ENCODE results near the gene BHLHE23. TPM values are rescaled to one million over a fixed set of nuclear protein-coding genes. Genes with fewer than 3 reads are reported as not detected.
"Not testable (repeated sequence)": the region's sequence is repeated elsewhere in the genome, so short reads cannot be mapped to it uniquely, and the experiment has no call there.

The BHLHE23 gene
- polyA plus RNA-seq, 4 donors: not detected

DNA sequence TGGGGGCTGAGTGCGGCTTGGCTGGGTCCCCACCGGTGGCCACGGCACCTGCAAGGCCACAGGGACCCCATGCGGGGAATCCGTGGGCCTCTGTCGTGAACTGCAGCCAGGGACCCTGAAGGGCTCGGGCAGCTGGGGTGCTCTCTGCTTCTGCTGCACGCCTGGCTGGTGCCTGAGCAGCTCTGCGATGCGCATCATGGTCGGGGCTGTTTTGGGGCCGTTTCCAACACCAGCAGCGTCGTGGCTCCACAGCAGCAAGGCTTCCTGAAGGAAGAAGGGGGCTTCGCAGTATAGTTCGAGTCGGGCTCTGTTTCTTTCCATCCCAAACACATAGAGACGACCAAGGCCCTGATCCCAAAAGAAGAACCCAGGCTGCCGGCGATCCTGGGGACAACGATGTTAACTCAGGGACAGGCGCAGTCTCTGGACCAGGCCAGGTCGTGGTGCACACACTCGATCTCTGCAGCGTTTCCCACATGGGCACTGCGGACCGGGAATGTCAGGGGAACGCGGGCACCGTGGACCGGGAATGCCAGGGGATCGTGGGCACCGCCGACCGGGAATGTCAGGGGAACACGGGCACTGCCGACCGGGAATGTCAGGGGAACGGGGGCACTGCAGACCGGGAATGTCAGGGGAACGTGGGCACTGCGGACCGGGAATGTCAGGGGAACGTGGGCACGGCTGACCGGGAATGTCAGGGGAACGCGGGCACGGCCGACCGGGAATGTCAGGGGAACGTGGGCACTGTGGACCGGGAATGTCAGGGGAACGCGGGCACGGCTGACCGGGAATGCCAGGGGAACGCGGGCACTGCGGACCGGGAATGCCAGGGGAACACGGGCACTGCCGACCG, 36.8 kb upstream of the BHLHE23 start:
- no peak for DNase-seq (ENCODE audit: low read depth in 4 of 4, low spot score in 3 of 4)

GRCh38 chr20:63042448-63043071, 35.8 kb upstream of the BHLHE23 start:
- DNase-seq (ENCODE audit: low read depth in 4 of 4, low spot score in 3 of 4): no peak

GRCh38 chr20:63041776-63042175, 35.0 kb upstream of the BHLHE23 start:
- no peak for DNase-seq (ENCODE audit: low read depth in 4 of 4, low spot score in 3 of 4)

DNA sequence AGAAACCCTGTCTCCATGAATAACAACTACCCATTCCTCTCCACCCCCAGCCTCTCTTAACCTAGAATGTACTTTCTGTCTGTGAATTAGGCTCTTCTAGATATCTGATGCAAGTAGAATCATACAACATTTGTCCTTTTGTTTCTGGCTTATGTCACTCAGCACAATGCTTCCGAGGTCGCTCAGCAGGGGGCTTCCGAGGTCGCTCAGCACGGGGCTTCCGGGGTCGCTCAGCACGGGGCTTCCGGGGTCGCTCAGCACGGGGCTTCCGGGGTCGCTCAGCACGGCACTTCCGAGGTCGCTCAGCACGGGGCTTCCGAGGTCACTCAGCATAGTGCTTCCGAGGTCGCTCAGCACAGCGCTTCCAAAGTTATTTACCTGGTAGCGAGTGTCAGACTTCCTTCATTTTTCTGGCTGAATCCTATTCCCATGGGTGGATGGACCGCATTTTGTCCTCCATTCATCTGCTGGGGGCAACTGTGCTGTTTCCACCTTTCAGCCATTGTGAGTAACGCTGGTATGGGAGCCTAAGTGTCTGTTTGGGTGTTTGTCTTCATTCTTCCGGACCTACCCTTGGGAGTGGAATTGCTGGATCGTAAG, 31.0 kb upstream of the BHLHE23 start:
- DNase-seq (ENCODE audit: low read depth in 4 of 4, low spot score in 3 of 4): no peak

DNA sequence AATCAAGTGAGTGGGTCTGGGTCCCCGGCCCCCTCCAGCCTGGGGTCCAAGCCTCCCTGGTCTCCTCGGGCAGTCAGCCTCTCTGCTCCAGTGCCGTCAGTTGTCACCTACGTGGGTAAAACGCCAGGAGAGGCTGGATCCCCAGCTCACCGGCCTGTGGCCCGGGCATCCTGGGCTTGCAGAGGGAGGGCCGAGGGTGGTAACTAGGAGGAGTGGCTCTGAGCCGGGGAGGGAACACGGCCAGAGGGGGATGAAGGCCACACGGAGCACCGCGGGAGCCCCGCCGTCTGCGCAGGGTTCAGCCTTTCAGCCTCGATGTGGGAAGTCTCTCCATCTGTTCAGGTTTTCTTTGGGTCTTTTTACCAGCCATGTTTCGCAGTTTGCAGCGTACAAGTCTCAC, 29.5 kb upstream of the BHLHE23 start:
- no peak for DNase-seq (ENCODE audit: low read depth in 4 of 4, low spot score in 3 of 4)

GRCh38 chr20:63035603-63036185, 28.9 kb upstream of the BHLHE23 start:
- no peak for DNase-seq (ENCODE audit: low read depth in 4 of 4, low spot score in 3 of 4)

GRCh38 chr20:63034710-63035602, 28.2 kb upstream of the BHLHE23 start:
- not testable (repeated sequence) for DNase-seq (ENCODE audit: low read depth in 4 of 4, low spot score in 3 of 4)

- no peak for DNase-seq (ENCODE audit: low read depth in 4 of 4, low spot score in 3 of 4)
Measured at GRCh38 chr20:63033794-63034709, 27.3 kb upstream of the BHLHE23 start.

- DNase-seq (ENCODE audit: low read depth in 4 of 4, low spot score in 3 of 4): no peak
Measured at GRCh38 chr20:63032861-63033793, 26.4 kb upstream of the BHLHE23 start.

GRCh38 chr20:63032026-63032800, 25.4 kb upstream of the BHLHE23 start:
- no peak for DNase-seq (ENCODE audit: low read depth in 4 of 4, low spot score in 3 of 4)

GRCh38 chr20:63031251-63032014, 24.7 kb upstream of the BHLHE23 start:
- DNase-seq (ENCODE audit: low read depth in 4 of 4, low spot score in 3 of 4): no peak

DNA sequence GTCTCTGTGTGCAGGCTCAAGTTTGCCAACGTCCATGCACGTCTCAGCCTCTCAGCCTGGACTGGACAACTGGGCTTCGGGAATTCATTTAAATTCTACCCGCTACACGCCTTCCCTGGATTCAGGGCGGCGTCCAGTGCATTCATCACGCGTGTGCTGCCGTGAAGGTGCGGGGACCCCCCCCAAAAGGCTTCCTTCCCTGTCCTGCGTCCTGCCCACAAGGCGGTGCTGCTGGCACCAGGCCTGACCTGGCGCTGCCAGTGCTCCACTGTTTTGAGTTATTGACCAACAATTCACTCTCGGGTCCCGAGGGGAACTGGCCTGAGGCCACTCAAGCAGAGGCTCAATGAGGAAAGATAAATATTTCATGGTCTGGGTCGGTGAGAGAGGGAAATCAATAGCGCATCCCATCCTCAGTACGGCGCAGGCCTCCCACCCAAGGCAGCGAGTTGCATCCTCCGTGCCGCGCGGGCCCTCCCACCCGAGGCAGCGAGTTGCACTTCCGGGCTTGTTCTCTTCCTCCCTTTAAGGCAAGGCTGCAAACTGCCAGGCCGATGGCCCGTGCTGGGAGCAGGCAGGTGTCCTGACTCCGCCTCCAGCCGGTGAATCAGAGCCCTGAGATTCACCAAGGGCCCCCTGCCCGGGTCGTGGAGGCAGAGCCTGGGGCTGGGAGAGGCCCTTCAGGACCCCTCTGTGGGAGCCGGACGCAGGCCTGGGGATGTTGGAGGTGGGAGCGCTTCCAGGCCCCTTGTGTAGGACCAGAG, 22.8 kb upstream of the BHLHE23 start:
- no peak for DNase-seq (ENCODE audit: low read depth in 4 of 4, low spot score in 3 of 4)

DNA sequence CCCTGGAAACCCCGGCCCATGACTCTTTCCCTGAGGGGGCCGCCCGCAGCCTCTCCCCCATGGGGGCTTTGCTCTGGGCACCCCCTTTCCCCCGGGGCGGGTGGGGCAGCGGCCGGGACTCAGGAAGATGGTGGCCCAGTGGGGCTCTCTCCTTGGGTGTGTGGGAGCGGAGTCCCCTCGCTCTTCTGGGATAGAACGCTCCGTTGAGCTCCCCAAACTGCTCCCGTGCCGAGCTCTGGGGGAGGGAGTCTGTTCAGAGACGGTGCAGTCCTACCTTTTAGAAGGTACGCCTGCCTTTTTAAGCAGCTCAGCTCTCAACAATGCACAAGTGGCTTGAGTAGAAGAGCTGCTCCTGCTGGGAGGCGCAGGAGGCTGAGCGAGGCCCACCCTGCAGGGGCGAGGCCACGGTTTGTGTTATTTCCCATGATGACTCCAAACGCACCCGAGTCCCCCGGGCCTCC, 21.7 kb upstream of the BHLHE23 start:
- no peak for DNase-seq (ENCODE audit: low read depth in 4 of 4, low spot score in 3 of 4)

DNA sequence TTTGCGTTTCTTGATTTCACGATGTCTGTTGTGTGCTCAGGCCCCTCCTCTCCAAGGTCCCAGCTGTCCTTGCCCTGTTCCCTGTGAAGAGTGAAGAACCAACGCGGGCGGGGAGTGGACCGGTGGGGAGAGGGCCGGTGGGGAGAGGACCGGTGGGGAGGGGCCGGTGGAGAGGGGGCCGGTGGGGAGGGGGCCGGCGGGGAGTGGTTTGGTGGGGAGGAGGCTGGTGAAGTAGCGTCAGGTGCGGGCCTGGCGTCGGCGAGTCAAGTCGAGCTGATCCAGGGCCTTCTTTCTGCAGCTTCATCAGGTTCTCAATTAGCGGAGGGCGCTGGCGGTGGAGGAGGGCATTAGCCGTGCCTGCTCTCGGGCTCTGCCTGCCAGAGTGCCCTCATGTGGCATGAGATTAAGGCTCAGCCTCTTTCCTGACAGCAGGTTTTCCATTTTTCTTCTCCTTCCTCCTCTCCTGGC, 21.2 kb upstream of the BHLHE23 start:
- no peak for DNase-seq (ENCODE audit: low read depth in 4 of 4, low spot score in 3 of 4)

DNA sequence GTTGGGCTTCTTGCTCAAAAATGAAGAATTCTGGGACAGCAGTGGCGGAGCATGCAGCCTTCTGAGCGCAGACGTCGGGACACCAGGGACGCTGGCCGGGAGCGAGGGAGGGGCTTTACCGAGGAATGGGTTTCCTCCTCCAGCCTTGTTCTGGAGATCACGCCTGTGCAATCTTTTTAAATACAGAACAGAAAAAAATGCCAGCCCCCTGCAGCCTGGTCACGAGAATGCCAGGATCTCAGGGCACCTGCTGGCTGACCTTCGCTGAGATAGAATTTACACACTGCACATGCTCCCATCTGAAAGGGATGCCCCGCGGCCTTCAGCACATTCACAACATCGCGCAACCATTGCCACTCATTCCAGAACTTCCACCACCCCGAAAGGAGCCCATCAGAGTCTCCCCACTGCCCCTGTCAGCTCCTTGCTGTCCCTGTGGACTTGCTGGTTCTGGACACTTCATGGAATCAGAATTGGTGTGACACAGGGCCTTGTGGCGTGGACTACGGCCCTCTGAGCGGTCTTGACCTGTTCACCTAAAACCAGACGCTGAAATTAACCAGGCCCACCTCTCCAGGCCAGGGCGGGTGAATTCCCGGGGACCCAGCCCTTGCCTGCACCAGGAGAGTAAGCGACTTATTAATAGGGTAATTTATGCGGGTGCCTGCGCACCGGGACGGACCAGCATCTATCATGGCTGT, 20.6 kb upstream of the BHLHE23 start:
- no peak for DNase-seq (ENCODE audit: low read depth in 4 of 4, low spot score in 3 of 4)

All from left renal pelvis (tissue), 4 donors.